SK-N-SH treated with all-trans-retinoic acid at 6 μM for 48 hours (cell line): ENCODE results near the gene TSHZ2.

Experiments
- ARNTL ChIP-seq: fragments of 450-650 bp; formaldehyde crosslinking; IDR thresholded peaks from 2 replicates; pipeline ENCODE4 v1.5.0; 2020; ENCODE audit warnings: low read depth, mild to moderate bottlenecking, moderate library complexity, borderline replicate concordance
- CSDC2 ChIP-seq: fragments of 250-450 bp; sonication (Bioruptor Pico); IDR thresholded peaks from 2 replicates; pipeline ENCODE4 v1.5.0; 2020; ENCODE audit warnings: mild to moderate bottlenecking, moderate library complexity
- OSR1 ChIP-seq: fragments of 250-450 bp; sonication (Bioruptor Pico); IDR thresholded peaks from 2 replicates; pipeline ENCODE4 v1.8.0; 2022; ENCODE audit warnings: moderate library complexity, mild to moderate bottlenecking, inconsistent platforms
- PPARA ChIP-seq: fragments of 250-450 bp; sonication (Bioruptor Pico); IDR thresholded peaks from 2 replicates; pipeline ENCODE4 v1.5.0; 2020; ENCODE audit warnings: mild to moderate bottlenecking, borderline replicate concordance
- TCF4 ChIP-seq: fragments of 250-450 bp; sonication (Bioruptor Pico); IDR thresholded peaks from 2 replicates; pipeline ENCODE4 v1.8.0; 2021; ENCODE audit warnings: mild to moderate bottlenecking, moderate library complexity, borderline replicate concordance
- ZFP3 ChIP-seq: fragments of 250-450 bp; sonication (Bioruptor Pico); IDR thresholded peaks from 2 replicates; pipeline ENCODE4 v1.5.0; 2020; ENCODE audit warnings: mild to moderate bottlenecking, moderate library complexity
- ZNF565 ChIP-seq: fragments of 450-650 bp; formaldehyde crosslinking; conservative IDR thresholded peaks from 2 replicates; pipeline ENCODE4 v1.5.0; 2020; ENCODE audit warnings: low read depth, mild to moderate bottlenecking, moderate library complexity
- TF ChIP-seq, protein P1 (sequence below): fragments of 250-450 bp; sonication (Bioruptor Pico); IDR thresholded peaks from 2 replicates; pipeline ENCODE4 v1.8.0; 2021; ENCODE audit warnings: low read depth, mild to moderate bottlenecking, moderate library complexity, borderline replicate concordance

DNA sequence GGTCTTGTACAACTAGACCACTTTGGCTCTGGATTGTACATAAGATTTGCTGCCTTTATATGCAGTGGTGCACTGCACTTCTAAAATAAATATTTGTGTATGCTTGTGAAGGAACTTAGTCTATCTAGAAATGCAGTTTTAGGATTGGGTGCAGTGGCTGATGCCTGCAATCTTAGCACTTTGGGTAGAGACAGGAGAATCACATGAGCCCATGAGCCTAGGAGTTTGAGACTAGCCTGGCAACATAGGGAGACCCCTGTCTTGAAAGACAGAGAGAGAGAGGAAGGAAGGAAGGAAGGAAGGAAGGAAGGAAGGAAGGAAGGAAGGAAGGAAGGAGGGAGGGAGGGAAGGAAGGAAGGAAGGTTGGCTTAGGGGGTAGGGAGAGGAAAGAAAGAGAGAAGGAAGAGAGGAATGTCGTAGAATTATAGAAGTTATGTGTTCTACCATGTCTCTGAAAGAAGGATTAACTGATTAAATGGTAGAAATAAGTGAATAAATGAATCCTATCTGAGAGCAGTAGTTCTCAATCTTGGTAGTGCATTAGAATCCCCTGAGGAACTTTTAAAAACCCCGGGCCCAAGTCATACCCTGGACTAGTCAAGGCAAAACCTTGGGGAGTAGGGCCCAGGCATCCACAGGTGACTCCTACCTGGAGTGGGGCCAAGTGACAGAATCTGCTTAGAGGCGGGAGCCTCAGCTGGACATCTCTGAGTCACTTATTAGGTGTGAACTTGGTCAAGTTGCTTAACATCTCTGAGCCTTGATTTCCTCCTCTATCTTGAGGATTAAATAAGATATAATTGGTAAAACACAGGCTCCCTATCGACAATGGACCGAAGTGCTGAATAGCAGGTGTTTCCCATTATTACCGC is 491.2 kb downstream of the TSHZ2 start:
- no peak for TF ChIP-seq ARNTL (CRISPR knock-in tag)
- TF ChIP-seq CSDC2: no peak
- no peak for TF ChIP-seq OSR1 (CRISPR knock-in tag)
- no peak for TF ChIP-seq ZNF565 (CRISPR knock-in tag)
- TF ChIP-seq ZFP3 (CRISPR knock-in tag): no peak
- TF ChIP-seq TCF4 (CRISPR knock-in tag): no peak
- TF ChIP-seq, protein P1, sequence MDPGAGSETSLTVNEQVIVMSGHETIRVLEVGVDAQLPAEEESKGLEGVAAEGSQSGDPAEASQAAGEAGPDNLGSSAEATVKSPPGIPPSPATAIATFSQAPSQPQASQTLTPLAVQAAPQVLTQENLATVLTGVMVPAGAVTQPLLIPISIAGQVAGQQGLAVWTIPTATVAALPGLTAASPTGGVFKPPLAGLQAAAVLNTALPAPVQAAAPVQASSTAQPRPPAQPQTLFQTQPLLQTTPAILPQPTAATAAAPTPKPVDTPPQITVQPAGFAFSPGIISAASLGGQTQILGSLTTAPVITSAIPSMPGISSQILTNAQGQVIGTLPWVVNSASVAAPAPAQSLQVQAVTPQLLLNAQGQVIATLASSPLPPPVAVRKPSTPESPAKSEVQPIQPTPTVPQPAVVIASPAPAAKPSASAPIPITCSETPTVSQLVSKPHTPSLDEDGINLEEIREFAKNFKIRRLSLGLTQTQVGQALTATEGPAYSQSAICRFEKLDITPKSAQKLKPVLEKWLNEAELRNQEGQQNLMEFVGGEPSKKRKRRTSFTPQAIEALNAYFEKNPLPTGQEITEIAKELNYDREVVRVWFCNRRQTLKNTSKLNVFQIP (CRISPR knock-in tag): no peak
- TF ChIP-seq PPARA (CRISPR knock-in tag): no peak
